Astrocyte of the spinal cord (primary cell): ENCODE measurements around the gene GJA3.

Experiments used
- DNase-seq: peaks from one replicate; pipeline ENCODE4 v3.0.0; 2011; ENCODE audit warnings: low read depth, low spot score
- H3K4me3 ChIP-seq: 2 replicates; pipeline ENCODE4 v1.5.1; 2011; ENCODE audit warnings: low read depth, mild to moderate bottlenecking, low read length, moderate library complexity
- CTCF ChIP-seq: IDR thresholded peaks from 2 replicates; pipeline ENCODE4 v1.5.1; 2012; ENCODE audit warnings: low read depth, mild to moderate bottlenecking, low read length, inconsistent platforms
- in situ Hi-C: cut with HindIII; loops from 2 replicates; pipeline ENCODE4 v1.10.0; 2017; ENCODE audit warnings: low sequenced_read_pairs

Gene GJA3

GRCh38 chr13:20160306-20161274 lies at the start of gene GJA3:
TSS of gene GJA3 (minus strand) at chr13:20161052. CDS start at chr13:20143288, 17,764 bp downstream.
- peak within 1 kb of the TSS; percentile 27 for H3K4me3 ChIP-seq
- in situ Hi-C loops = no loop called here
- no peak for TF ChIP-seq CTCF
- no peak for DNase-seq

- no peak for DNase-seq
- no peak for TF ChIP-seq CTCF
- H3K4me3 ChIP-seq = no peak overlapping the region
- in situ Hi-C loops = no loop called here
Measured at GRCh38 chr13:20209948-20210347, 49.1 kb upstream of the GJA3 start.

- TF ChIP-seq CTCF = no peak
- no peak for DNase-seq
- H3K4me3 ChIP-seq = no peak overlapping the region
- in situ Hi-C loops = no loop called here
Measured at GRCh38 chr13:20206698-20207235, 45.9 kb upstream of the GJA3 start.

- no peak overlapping the region for H3K4me3 ChIP-seq
- in situ Hi-C loops = no loop called here
- no peak for DNase-seq
- no peak for TF ChIP-seq CTCF
Measured at GRCh38 chr13:20206065-20206697, 45.3 kb upstream of the GJA3 start.

GRCh38 chr13:20198781-20199180 lies 37.9 kb upstream of the GJA3 start:
- in situ Hi-C loops = loop anchor here (25.0 kb wide), 1 partner anchor 289 kb away; no protein-coding TSS in a partner anchor
- no peak for TF ChIP-seq CTCF

GRCh38 chr13:20197361-20197834 lies 36.5 kb upstream of the GJA3 start:
- no peak overlapping the region for H3K4me3 ChIP-seq
- in situ Hi-C loops = loop anchor here (25.0 kb wide), 1 partner anchor 290 kb away; no protein-coding TSS in a partner anchor
- DNase-seq = peak; percentile 79
- peak; percentile 78 for TF ChIP-seq CTCF

More at GRCh38 chr13:20198781-20199180, 37.9 kb upstream of the GJA3 start:
- DNase-seq = no peak
- no peak overlapping the region for H3K4me3 ChIP-seq
